ENCODE results near the gene ATP1A2. TPM values are rescaled to one million over a fixed set of nuclear protein-coding genes. Genes with fewer than 3 reads are reported as not detected.

ATP1A2 gene
- total RNA-seq, 1 experiment from 2014 or later: not detected

DNA sequence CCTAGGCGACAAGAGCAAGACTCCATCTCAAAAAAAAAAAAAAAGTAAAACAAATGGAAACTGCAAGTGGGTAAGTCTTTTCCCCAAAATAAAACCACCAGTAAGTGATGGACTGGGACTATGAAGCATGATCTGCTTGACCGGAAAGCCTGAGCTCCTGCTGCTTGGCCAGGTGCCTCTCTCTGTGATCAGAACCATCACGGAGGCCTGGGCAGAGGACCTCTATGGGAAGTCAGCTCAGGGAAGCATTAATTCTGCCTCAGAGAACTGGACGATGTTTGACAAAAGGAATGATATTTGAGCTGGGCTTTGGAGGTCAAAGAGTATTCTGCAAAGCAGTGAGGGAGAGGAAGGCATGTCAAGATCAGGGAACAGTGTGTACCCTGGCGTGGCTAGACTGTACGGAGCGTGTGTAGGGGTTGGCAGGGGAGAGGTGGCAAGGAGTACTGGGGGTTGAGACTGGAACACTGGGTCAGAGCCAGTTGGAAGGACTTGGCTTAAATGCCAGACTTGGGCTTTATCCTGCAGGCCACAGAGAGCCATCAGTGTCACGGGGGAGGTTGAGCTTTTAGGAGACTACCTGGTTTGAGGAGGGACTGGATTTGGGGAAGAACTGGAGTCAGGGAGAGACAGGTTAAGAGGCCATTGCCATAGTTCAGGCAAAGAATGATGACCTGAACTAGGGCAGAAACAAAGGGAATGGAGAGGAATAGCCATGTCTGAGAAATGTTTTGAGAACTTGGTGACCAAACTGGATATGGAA lies 16.4 kb downstream of the ATP1A2 start:
- no peak overlapping the region for H3K27ac ChIP-seq (ENCODE audit: low read length)
- no peak overlapping the region for H3K9ac ChIP-seq (ENCODE audit: low read length)
- H4K20me1 ChIP-seq (ENCODE audit: insufficient read depth, low read depth, low read length): no peaks in the 10 kb centered on the region
- no peaks in the 10 kb centered on the region for H3K27me3 ChIP-seq (ENCODE audit: low read length)
- no peaks in the 10 kb centered on the region for H3K4me1 ChIP-seq (ENCODE audit: low read length)
- no peak for DNase-seq
- no peaks in the 10 kb centered on the region for H3K9me2 ChIP-seq (replicated peaks; ENCODE audit: insufficient read depth, low read length)
- no peak overlapping the region for H2AFZ ChIP-seq (ENCODE audit: low read length)
- no peak overlapping the region for H3K4me2 ChIP-seq (ENCODE audit: low read depth, low read length, poor library complexity, severe bottlenecking)
- no peaks in the 10 kb centered on the region for H3K79me2 ChIP-seq (ENCODE audit: low read length)
- H3K4me3 ChIP-seq (ENCODE audit: low read length): no peak overlapping the region
- H3K36me3 ChIP-seq (ENCODE audit: insufficient read depth, low read length): no peaks in the 10 kb centered on the region
- no peaks in the 10 kb centered on the region for H3K9me3 ChIP-seq (ENCODE audit: low read length)

DNA sequence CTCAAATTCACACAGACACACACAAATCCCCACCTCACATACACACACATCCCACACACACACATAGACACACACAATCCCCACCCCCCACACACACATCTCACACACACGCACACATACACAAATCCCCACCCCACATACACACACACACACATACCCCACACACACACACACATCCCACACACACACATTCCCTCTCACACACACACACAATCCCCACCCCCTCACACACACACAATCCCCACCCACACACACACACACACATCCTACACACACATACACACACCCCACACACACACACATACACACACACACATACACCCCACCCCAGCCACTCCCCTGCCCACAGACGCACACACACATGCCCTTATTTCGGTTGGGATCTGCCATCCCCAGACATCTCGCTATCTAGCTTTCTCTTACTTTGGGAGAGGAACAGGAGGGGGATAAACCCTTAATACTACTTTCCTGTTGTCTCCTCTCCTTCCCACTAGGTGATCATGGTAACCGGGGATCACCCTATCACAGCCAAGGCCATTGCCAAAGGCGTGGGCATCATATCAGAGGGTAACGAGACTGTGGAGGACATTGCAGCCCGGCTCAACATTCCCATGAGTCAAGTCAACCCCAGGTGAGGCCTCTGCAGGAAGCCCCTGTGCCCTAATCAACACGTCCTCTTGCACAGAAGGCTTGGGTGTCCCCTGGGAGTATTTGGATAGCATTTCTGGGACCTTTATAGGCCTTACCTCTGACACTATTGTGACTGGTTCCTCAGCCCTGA lies 18.6 kb downstream of the ATP1A2 start:
- Histone ChIP-seq H3K4me3 (ENCODE audit: low read length) (no peak overlapping the region), H2AFZ (ENCODE audit: low read length) (no peak overlapping the region), H3K9me3 (ENCODE audit: low read length) (no peaks in the 10 kb centered on the region), H3K79me2 (ENCODE audit: low read length) (no peaks in the 10 kb centered on the region), H3K36me3 (ENCODE audit: insufficient read depth, low read length) (no peaks in the 10 kb centered on the region), H3K27ac (ENCODE audit: low read length) (no peak overlapping the region), H3K9ac (ENCODE audit: low read length) (no peak overlapping the region), H3K27me3 (ENCODE audit: low read length) (no peaks in the 10 kb centered on the region), H3K4me2 (ENCODE audit: low read depth, low read length, poor library complexity, severe bottlenecking) (no peak overlapping the region), H3K4me1 (ENCODE audit: low read length) (no peaks in the 10 kb centered on the region), H4K20me1 (ENCODE audit: insufficient read depth, low read depth, low read length) (no peaks in the 10 kb centered on the region), H3K9me2 (replicated peaks; ENCODE audit: insufficient read depth, low read length) (no peaks in the 10 kb centered on the region)
- no peak for DNase-seq

DNA sequence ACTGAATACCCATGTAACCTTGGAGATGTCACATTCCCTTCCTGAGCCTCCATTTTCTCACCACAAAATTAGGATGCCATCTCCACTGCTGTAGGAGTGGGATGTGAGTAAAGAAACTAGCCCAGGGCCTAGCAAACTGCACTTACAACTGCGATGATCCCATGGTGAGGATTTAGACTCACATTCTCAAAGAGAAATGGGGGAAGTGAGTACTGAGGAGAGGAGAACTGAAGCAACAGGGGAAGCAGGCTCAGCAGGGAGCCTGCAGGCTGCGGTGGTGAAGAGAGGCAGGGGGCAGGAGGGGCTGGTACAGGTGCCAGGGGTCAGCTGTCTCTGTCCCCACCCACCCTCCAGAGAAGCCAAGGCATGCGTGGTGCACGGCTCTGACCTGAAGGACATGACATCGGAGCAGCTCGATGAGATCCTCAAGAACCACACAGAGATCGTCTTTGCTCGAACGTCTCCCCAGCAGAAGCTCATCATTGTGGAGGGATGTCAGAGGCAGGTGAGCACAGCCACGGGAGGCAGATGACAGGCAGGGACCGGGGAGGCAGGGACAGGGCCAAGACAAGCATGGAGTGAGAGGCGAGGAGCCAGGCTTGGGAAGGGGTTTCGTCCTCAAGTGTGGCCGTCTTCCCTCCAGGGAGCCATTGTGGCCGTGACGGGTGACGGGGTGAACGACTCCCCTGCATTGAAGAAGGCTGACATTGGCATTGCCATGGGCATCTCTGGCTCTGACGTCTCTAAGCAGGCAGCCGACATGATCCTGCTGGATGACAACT lies 19.4 kb downstream of the ATP1A2 start:
- H3K9me2 ChIP-seq (replicated peaks; ENCODE audit: insufficient read depth, low read length): no peaks in the 10 kb centered on the region
- no peak overlapping the region for H2AFZ ChIP-seq (ENCODE audit: low read length)
- no peak overlapping the region for H3K9ac ChIP-seq (ENCODE audit: low read length)
- no peak overlapping the region for H3K27ac ChIP-seq (ENCODE audit: low read length)
- H3K9me3 ChIP-seq (ENCODE audit: low read length): no peaks in the 10 kb centered on the region
- no peak for DNase-seq
- no peaks in the 10 kb centered on the region for H3K36me3 ChIP-seq (ENCODE audit: insufficient read depth, low read length)
- no peak overlapping the region for H3K4me2 ChIP-seq (ENCODE audit: low read depth, low read length, poor library complexity, severe bottlenecking)
- H3K79me2 ChIP-seq (ENCODE audit: low read length): no peaks in the 10 kb centered on the region
- H3K4me3 ChIP-seq (ENCODE audit: low read length): no peak overlapping the region
- H3K4me1 ChIP-seq (ENCODE audit: low read length): no peaks in the 10 kb centered on the region
- H3K27me3 ChIP-seq (ENCODE audit: low read length): no peaks in the 10 kb centered on the region
- no peaks in the 10 kb centered on the region for H4K20me1 ChIP-seq (ENCODE audit: insufficient read depth, low read depth, low read length)

DNA sequence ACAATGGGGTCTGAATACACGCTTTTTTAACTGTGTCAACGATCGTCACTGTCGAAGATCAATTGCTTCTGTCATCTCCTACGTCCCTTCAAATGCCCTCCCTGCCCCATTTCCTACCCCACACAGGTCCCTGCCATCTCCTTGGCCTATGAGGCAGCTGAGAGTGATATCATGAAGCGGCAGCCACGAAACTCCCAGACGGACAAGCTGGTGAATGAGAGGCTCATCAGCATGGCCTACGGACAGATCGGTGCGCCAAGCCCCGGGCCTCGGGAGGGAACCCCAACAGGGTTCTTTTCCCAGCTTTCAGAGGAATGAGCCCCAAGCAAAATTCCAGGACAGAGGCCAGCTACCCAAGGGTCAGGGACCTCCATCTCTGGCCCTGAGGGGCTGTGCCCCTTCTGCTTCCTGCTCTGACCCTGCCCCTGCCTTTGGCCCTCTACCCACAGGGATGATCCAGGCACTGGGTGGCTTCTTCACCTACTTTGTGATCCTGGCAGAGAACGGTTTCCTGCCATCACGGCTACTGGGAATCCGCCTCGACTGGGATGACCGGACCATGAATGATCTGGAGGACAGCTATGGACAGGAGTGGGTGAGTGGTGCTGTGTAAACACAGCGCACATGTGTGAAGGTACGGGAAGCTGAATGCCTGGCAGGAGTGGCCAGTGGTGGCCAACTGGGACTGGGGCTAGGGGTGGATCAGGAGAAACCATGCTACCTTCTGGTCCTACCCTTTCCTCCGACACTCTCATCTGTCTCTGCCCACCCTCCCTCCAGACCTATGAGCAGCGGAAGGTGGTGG lies 20.8 kb downstream of the ATP1A2 start:
- Histone ChIP-seq H3K4me2 (ENCODE audit: low read depth, low read length, poor library complexity, severe bottlenecking) (no peak overlapping the region), H3K9ac (ENCODE audit: low read length) (no peak overlapping the region), H4K20me1 (ENCODE audit: insufficient read depth, low read depth, low read length) (no peaks in the 10 kb centered on the region), H3K27ac (ENCODE audit: low read length) (no peak overlapping the region), H3K79me2 (ENCODE audit: low read length) (no peaks in the 10 kb centered on the region), H3K4me1 (ENCODE audit: low read length) (no peaks in the 10 kb centered on the region), H3K4me3 (ENCODE audit: low read length) (no peak overlapping the region), H3K27me3 (ENCODE audit: low read length) (no peaks in the 10 kb centered on the region), H3K9me2 (replicated peaks; ENCODE audit: insufficient read depth, low read length) (no peaks in the 10 kb centered on the region), H3K9me3 (ENCODE audit: low read length) (no peaks in the 10 kb centered on the region), H2AFZ (ENCODE audit: low read length) (no peak overlapping the region), H3K36me3 (ENCODE audit: insufficient read depth, low read length) (no peaks in the 10 kb centered on the region)
- no peak for DNase-seq

DNA sequence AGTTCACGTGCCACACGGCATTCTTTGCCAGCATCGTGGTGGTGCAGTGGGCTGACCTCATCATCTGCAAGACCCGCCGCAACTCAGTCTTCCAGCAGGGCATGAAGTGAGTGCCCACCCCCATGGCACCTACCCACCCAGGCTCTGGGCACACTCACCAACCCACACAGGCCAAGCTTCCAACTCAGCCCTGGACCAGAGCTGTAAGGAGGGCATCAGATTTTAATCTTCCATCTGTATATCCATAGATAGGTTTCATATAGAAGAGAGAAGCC lies 21.3 kb downstream of the ATP1A2 start:
- H4K20me1 ChIP-seq (ENCODE audit: insufficient read depth, low read depth, low read length): no peaks in the 10 kb centered on the region
- H3K27me3 ChIP-seq (ENCODE audit: low read length): no peaks in the 10 kb centered on the region
- DNase-seq: no peak
- H2AFZ ChIP-seq (ENCODE audit: low read length): no peak overlapping the region
- H3K9me3 ChIP-seq (ENCODE audit: low read length): no peaks in the 10 kb centered on the region
- no peaks in the 10 kb centered on the region for H3K9me2 ChIP-seq (replicated peaks; ENCODE audit: insufficient read depth, low read length)
- no peak overlapping the region for H3K27ac ChIP-seq (ENCODE audit: low read length)
- H3K79me2 ChIP-seq (ENCODE audit: low read length): no peaks in the 10 kb centered on the region
- no peaks in the 10 kb centered on the region for H3K36me3 ChIP-seq (ENCODE audit: insufficient read depth, low read length)
- no peak overlapping the region for H3K9ac ChIP-seq (ENCODE audit: low read length)
- H3K4me2 ChIP-seq (ENCODE audit: low read depth, low read length, poor library complexity, severe bottlenecking): no peak overlapping the region
- no peak overlapping the region for H3K4me3 ChIP-seq (ENCODE audit: low read length)
- no peaks in the 10 kb centered on the region for H3K4me1 ChIP-seq (ENCODE audit: low read length)

GRCh38 chr1:160137216-160137862 lies 21.8 kb downstream of the ATP1A2 start:
- Histone ChIP-seq H3K4me3 (ENCODE audit: low read length) (no peak overlapping the region), H3K4me2 (ENCODE audit: low read depth, low read length, poor library complexity, severe bottlenecking) (no peak overlapping the region), H3K9ac (ENCODE audit: low read length) (no peak overlapping the region), H3K27me3 (ENCODE audit: low read length) (no peaks in the 10 kb centered on the region), H3K79me2 (ENCODE audit: low read length) (no peaks in the 10 kb centered on the region), H3K27ac (ENCODE audit: low read length) (no peak overlapping the region), H3K9me2 (replicated peaks; ENCODE audit: insufficient read depth, low read length) (no peaks in the 10 kb centered on the region), H3K9me3 (ENCODE audit: low read length) (no peaks in the 10 kb centered on the region), H3K4me1 (ENCODE audit: low read length) (no peaks in the 10 kb centered on the region), H4K20me1 (ENCODE audit: insufficient read depth, low read depth, low read length) (no peaks in the 10 kb centered on the region), H2AFZ (ENCODE audit: low read length) (no peak overlapping the region), H3K36me3 (ENCODE audit: insufficient read depth, low read length) (no peaks in the 10 kb centered on the region)
- no peak for DNase-seq

DNA sequence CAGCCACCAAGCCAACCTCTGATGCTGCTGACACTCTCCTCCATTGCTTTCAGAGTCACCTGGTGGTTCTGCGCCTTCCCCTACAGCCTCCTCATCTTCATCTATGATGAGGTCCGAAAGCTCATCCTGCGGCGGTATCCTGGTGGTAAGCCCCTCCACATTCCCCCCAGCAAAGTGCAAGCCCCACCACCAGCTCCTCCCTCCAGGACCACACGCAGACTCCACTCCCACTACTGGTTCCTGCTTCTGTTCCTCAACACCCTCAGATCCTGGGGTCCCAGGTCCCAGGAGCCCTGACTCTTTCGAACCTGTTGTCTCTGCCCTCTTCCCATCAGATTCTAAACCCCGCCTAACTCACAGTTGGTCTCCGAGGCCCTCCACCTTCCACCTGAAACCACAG lies 24.3 kb downstream of the ATP1A2 start:
- no peak overlapping the region for H2AFZ ChIP-seq (ENCODE audit: low read length)
- H3K9ac ChIP-seq (ENCODE audit: low read length): no peak overlapping the region
- H3K9me3 ChIP-seq (ENCODE audit: low read length): no peaks in the 10 kb centered on the region
- no peaks in the 10 kb centered on the region for H4K20me1 ChIP-seq (ENCODE audit: insufficient read depth, low read depth, low read length)
- H3K4me3 ChIP-seq (ENCODE audit: low read length): no peak overlapping the region
- no peaks in the 10 kb centered on the region for H3K79me2 ChIP-seq (ENCODE audit: low read length)
- no peak overlapping the region for H3K27ac ChIP-seq (ENCODE audit: low read length)
- H3K27me3 ChIP-seq (ENCODE audit: low read length): no peaks in the 10 kb centered on the region
- no peaks in the 10 kb centered on the region for H3K36me3 ChIP-seq (ENCODE audit: insufficient read depth, low read length)
- H3K4me1 ChIP-seq (ENCODE audit: low read length): no peaks in the 10 kb centered on the region
- no peaks in the 10 kb centered on the region for H3K9me2 ChIP-seq (replicated peaks; ENCODE audit: insufficient read depth, low read length)
- no peak for DNase-seq
- no peak overlapping the region for H3K4me2 ChIP-seq (ENCODE audit: low read depth, low read length, poor library complexity, severe bottlenecking)

All from Karpas-422 (cell line).